Brain microvascular endothelial cell (primary cell): ENCODE measurements around the gene ASTE1.

Experiments used
- DNase-seq: peaks from one replicate; pipeline ENCODE4 v3.0.0-alpha.2; 2020
- H3K27ac ChIP-seq: fragments of 250-450 bp; sonication (Bioruptor Pico); 2 replicates; pipeline ENCODE4 v1.5.1; 2020; ENCODE audit warnings: mild to moderate bottlenecking, moderate library complexity
- H3K27me3 ChIP-seq: fragments of 250-450 bp; sonication (Bioruptor Pico); replicated peaks from 2 replicates; pipeline ENCODE4 v1.5.1; 2020; ENCODE audit warnings: mild to moderate bottlenecking
- H3K36me3 ChIP-seq: fragments of 250-450 bp; sonication (Bioruptor Pico); replicated peaks from 2 replicates; pipeline ENCODE4 v1.5.1; 2020; ENCODE audit warnings: mild to moderate bottlenecking
- H3K4me3 ChIP-seq: 2 replicates; pipeline ENCODE4 v1.5.1; 2011; ENCODE audit warnings: low read depth, mild to moderate bottlenecking, control low read depth, low read length, moderate library complexity
- in situ Hi-C: cut with HindIII; loops from 2 replicates; pipeline ENCODE4 v1.10.0; 2017; ENCODE audit warnings: low sequenced_read_pairs, low pct_ligation_motif_present
- TF ChIP-seq, protein P1 (sequence below): IDR thresholded peaks from 2 replicates; pipeline ENCODE4 v1.5.1; 2011; ENCODE audit warnings: low read depth, mild to moderate bottlenecking, moderate library complexity, low read length, control low read depth, inconsistent platforms; ENCODE audit errors: missing control alignments

ASTE1 gene

DNA sequence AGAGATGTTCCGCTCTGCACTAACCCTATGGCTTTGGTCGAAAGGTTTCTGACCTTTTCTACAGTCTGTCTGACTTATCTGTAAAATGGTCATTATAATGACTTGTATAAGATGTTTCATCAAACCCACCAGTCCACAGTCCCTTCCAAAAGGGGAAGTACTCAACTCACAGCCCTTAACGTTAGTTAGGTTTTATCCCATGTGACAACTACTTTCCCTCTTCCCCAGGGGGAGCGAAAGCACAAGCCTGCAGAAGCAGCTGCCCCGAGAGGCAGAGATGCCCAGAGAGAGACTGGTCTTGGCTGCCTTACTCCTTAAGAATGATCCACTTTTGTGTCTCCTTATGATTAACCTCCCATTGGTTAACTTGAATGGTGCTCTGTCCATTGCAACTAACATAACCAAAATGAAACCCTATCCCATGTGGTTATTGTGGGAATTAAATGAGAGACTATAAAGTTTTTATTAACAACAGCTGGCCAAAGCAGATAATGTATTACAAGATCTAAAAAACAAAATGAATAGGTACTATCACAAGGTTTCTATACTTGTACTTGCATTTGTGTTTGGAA lies 6.4 kb downstream of the ASTE1 start:
- Histone ChIP-seq H3K27me3 (no peaks in the 10 kb centered on the region), H3K36me3 (peaks cover 7% of the 10 kb centered on the region), H3K4me3 (no peak overlapping the region), H3K27ac (no peak overlapping the region)
- no peak for DNase-seq
- TF ChIP-seq, protein P1, sequence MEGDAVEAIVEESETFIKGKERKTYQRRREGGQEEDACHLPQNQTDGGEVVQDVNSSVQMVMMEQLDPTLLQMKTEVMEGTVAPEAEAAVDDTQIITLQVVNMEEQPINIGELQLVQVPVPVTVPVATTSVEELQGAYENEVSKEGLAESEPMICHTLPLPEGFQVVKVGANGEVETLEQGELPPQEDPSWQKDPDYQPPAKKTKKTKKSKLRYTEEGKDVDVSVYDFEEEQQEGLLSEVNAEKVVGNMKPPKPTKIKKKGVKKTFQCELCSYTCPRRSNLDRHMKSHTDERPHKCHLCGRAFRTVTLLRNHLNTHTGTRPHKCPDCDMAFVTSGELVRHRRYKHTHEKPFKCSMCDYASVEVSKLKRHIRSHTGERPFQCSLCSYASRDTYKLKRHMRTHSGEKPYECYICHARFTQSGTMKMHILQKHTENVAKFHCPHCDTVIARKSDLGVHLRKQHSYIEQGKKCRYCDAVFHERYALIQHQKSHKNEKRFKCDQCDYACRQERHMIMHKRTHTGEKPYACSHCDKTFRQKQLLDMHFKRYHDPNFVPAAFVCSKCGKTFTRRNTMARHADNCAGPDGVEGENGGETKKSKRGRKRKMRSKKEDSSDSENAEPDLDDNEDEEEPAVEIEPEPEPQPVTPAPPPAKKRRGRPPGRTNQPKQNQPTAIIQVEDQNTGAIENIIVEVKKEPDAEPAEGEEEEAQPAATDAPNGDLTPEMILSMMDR, result no peak
- in situ Hi-C loops, result no loop called here

GRCh38 chr3:131018970-131019369 lies 7.7 kb downstream of the ASTE1 start:
- Histone ChIP-seq H3K36me3 (peaks cover 7% of the 10 kb centered on the region), H3K27ac (no peak overlapping the region), H3K27me3 (no peaks in the 10 kb centered on the region), H3K4me3 (no peak overlapping the region)
- no peak for DNase-seq
- TF ChIP-seq, protein P1, result no peak
- in situ Hi-C loops, result no loop called here

GRCh38 chr3:131009698-131010097 lies 16.9 kb downstream of the ASTE1 start:
- H3K27me3 ChIP-seq, result no peaks in the 10 kb centered on the region
- no peak for DNase-seq
- peaks cover 23% of the 10 kb centered on the region for H3K36me3 ChIP-seq
- TF ChIP-seq, protein P1, result no peak
- H3K4me3 ChIP-seq, result no peak overlapping the region
- in situ Hi-C loops, result no loop called here
- no peak overlapping the region for H3K27ac ChIP-seq

GRCh38 chr3:131008326-131008725 lies 18.3 kb downstream of the ASTE1 start:
- TF ChIP-seq, protein P1, result no peak
- Histone ChIP-seq H3K36me3 (peaks cover 22% of the 10 kb centered on the region), H3K4me3 (no peak overlapping the region), H3K27ac (no peak overlapping the region), H3K27me3 (no peaks in the 10 kb centered on the region)
- no peak for DNase-seq
- in situ Hi-C loops, result no loop called here

GRCh38 chr3:131007782-131008181 lies 18.8 kb downstream of the ASTE1 start:
- TF ChIP-seq, protein P1, result no peak
- Histone ChIP-seq H3K4me3 (no peak overlapping the region), H3K27me3 (no peaks in the 10 kb centered on the region), H3K27ac (no peak overlapping the region), H3K36me3 (peaks cover 20% of the 10 kb centered on the region)
- in situ Hi-C loops, result no loop called here
- no peak for DNase-seq

- Histone ChIP-seq H3K27ac (no peak overlapping the region), H3K27me3 (no peaks in the 10 kb centered on the region), H3K4me3 (no peak overlapping the region), H3K36me3 (peaks cover 19% of the 10 kb centered on the region)
- in situ Hi-C loops, result no loop called here
- DNase-seq, result no peak
- TF ChIP-seq, protein P1, result no peak
Observed at GRCh38 chr3:131007256-131007655, 19.4 kb downstream of the ASTE1 start.
